Stimulated activated CD8-positive, alpha-beta memory T cell treated with anti-CD3 and anti-CD28 coated beads, Interleukin-2, amount 100 ng/mL, for 1 hour (primary cell): ENCODE measurements around the gene COL28A1.
"Not testable (repeated sequence)": the region's sequence is repeated elsewhere in the genome, so short reads cannot be mapped to it uniquely, and the experiment has no call there.

Source experiments
- DNase-seq, 2 donors: peaks; one replicate each; pipeline ENCODE4 v3.0.0-alpha.2; 2020; ENCODE audit warnings: low read depth in 2 of 2

COL28A1 gene

GRCh38 chr7:7517754-7518153 is 17.9 kb downstream of the COL28A1 start:
- DNase-seq: no peak

- DNase-seq: no peak
Observed at GRCh38 chr7:7516662-7517061, 19.0 kb downstream of the COL28A1 start.

- no peak for DNase-seq
Observed at GRCh38 chr7:7516156-7516555, 19.5 kb downstream of the COL28A1 start.

- DNase-seq: no peak
Observed at GRCh38 chr7:7512861-7513597, 22.6 kb downstream of the COL28A1 start.

DNA sequence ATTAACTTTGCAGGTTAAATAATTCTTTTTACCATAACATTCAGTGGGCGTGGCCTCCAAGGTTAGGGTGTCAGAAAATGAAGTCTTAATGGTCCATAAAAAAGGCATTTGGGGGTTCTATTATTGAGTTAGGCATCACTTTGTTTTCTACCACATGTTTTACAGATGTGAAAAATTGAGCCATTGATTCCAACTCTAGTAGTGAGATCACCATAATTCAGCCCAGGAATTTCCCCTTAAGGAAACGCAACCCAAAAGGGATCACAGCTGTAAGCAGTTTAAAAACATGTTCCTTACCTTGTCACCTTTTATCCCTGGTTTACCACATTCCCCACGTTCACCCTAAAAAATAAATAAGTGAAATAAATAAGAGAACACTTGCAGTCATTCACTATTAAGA is 24.9 kb downstream of the COL28A1 start:
- DNase-seq: no peak

- no peak for DNase-seq
Observed at GRCh38 chr7:7505915-7506314, 29.8 kb downstream of the COL28A1 start.

- no peak for DNase-seq
Observed at GRCh38 chr7:7504910-7505704, 30.6 kb downstream of the COL28A1 start.

DNA sequence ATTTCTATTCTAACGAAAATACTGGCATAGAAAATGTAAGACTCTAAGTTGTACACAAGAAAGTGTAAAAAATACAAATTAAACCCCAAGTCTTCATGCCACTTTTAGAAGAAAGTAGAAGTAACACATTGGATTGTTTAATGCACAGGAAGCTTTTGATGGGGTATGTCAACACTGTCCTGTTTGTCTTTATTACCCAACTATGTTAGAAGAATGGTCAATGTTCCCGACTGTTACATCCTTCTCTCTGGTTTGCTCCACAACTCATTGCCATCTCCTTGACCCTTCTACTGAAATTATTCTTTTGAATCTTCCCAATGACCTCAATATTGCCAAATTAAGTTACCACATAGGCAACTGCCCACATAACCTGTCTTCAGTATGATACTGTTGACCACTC is 35.8 kb downstream of the COL28A1 start:
- DNase-seq: no peak

DNA sequence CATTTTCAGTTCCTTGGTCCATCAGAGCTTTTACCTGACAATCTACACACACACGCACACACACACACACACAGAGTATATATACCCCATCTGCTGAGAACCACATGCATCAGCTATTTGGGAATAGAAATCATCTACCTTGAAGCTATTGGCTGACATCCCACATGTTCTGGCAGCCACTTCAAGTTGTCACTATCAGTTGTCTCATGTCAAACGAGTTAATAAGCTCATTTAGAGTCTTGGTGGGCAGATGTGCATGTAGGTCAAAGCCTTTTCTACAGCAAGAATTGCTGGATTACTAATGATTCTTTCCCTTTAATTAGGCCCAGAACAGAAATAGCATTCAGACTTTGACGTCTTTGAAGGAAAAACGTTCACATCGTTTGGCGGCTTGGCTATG is 36.8 kb downstream of the COL28A1 start:
- no peak for DNase-seq

DNA sequence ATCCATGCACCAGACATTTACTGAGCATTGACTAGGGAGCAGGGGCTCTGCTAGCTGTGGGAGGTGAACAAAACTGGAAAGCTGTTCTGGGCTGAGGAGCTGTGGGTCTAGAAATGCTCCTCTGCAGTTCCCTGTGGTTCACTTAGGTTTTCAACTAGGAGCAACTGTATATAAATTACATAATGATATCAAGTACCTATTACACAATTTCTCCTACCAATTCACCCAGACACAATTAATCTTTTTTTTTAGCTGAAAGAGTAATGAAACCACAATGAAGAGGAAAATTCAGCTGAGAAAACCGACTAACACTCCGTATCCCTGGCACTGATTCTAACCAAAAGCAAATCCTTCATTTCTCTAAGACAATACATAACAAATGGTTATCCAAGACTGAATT is 39.4 kb downstream of the COL28A1 start:
- no peak for DNase-seq

DNA sequence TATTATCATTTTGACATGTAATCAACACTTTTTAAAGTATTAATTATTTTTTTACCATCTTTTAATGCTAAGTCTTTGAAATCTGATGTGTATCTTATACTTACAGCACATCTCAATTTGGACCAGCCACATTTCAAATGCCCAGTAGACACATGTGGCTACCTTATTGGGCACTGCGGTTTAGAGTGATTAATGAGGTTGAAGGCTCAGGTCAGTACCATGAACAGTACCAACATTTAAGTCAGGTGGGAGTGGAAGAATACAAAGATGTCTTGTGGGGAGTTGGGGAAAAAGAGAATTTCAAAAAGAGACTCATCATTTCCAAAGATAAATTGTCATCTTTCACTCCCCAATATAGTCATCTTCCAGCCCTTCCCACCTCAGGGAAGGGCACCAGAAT is 40.5 kb downstream of the COL28A1 start:
- no peak for DNase-seq

DNA sequence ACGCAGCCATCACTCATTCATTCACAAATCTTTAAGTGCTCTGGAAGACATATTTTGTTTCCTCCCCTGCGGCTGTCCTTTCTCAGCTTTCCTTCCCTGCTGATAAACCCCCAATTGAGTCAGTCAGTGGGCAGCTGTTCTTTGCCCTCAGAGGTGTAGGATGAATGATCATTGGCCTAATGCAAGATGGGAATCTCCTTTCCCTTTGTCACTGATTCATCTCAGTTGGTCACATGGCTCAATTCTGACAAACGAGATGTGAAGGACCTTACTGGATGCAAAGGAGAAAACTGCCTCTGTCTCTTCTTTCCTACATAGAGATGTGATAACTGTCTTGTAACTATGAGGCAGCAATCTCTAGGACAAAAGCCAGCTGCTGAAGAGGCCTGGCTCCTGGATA is 44.6 kb downstream of the COL28A1 start:
- DNase-seq: no peak

GRCh38 chr7:7490003-7490402 is 45.7 kb downstream of the COL28A1 start:
- no peak for DNase-seq

DNA sequence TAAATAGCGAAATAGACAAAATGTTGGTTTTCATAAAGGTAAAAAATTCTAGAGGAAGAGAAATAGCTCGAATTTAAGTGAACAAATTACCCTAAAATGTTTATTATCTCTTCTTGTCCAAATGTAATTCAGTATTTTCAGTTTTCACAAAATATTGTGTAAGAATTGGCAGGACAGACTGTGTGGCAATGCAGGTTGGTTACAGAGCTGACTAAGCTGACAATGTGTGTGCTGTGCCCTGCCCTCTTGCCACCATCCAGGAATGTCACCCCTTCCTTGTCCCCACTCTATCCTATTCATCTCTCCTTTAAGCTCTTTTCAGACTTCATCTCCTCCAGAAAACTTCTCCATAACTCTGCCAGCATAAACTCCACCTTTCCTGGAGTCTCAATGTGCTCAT is 46.1 kb downstream of the COL28A1 start:
- no peak for DNase-seq

- DNase-seq: no peak
Observed at GRCh38 chr7:7486362-7486761, 49.3 kb downstream of the COL28A1 start.

DNA sequence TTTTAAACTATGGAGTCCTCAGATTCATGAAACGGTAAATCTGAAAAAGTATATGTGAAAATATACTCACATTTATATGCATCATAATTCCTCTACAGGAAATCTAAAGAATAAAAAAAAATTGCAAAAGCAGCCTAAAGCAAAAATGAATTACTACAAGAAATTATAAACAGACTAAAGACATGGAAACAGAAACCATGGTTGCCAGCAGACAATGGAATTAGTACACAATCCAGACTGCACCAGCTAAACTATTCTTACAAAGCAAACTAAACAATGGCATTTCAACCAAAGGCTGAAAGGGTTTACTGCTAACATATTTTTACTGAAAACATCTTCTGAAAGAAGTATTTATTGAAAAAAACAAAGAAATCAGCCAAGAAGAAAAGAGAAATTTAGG is 51.6 kb downstream of the COL28A1 start:
- no peak for DNase-seq

- DNase-seq: no peak
Observed at GRCh38 chr7:7481802-7482201, 53.9 kb downstream of the COL28A1 start.

- DNase-seq: no peak
Observed at GRCh38 chr7:7479275-7479805, 56.3 kb downstream of the COL28A1 start.

DNA sequence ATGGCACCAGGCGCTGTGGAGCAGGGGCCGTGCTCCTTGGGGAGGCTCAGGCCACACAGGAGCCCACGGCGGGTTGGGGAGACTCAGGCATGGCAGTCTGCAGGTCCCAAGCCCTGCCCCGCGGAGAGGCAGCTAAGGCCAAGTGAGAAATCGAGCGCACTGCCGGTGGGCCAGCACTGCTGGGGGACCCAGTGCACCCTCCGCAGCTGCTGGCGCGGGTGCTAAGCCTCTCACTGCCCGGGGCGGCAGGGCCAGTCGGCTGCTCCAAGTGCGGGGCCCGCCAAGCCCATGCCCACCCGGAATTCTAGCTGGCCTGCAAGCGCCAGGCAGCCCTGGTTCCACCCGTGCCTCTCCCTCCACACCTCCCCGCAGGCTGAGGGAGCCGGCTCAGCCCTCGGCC is 57.1 kb downstream of the COL28A1 start:
- DNase-seq: no peak

GRCh38 chr7:7477641-7478040 is 58.0 kb downstream of the COL28A1 start:
- not testable (repeated sequence) for DNase-seq

GRCh38 chr7:7476381-7476780 is 59.3 kb downstream of the COL28A1 start:
- no peak for DNase-seq

DNA sequence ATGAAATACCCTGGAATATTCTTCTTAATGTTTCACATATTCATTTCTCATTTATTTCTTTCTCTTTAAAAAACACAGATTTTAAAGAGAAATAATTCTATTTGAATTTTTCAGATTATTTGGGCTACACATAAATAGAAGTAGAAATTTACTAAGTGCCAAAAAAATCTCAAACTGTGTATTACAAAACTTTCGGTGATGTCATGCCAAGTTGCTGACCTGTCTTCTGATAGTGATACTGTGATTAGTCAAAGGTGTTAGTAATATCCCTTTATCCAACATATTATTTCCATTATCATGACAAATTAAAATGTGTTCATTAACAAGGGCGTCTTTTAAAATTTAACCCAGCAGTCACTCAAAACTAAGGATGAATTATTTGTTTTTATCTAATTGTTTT is 60.1 kb downstream of the COL28A1 start:
- no peak for DNase-seq

- DNase-seq: no peak
Observed at GRCh38 chr7:7474436-7474835, 61.2 kb downstream of the COL28A1 start.
